Transverse colon (tissue), 4 donors: Measurements from ENCODE around the gene PCBP3.

ENCODE experiments used
- CTCF ChIP-seq, 5 experiments: fragments of 200-600 bp in 3 of 5; fragments of 450-650 bp in 2 of 5; sonication (generic) in 3 of 5; IDR thresholded peaks; 1 replicate in 2 of 5; 2 replicates in 3 of 5; pipeline ENCODE4 v1.5.1; 2016 to 2017; ENCODE audit warnings: antibody characterized with exemption in 5 of 5, inconsistent platforms in 3 of 5, mild to moderate bottlenecking in 2 of 5, moderate library complexity in 1 of 5
- EP300 ChIP-seq: sonication (generic); formaldehyde crosslinking; IDR thresholded peaks from one replicate; pipeline ENCODE4 v1.6.1; 2017; ENCODE audit warnings: antibody characterized with exemption, low read depth
- POLR2A ChIP-seq: fragments of 450-650 bp; IDR thresholded peaks from one replicate; pipeline ENCODE4 v1.6.1; 2016; ENCODE audit warnings: antibody characterized with exemption, mild to moderate bottlenecking, moderate library complexity
- POLR2AphosphoS5 ChIP-seq, 3 donors: sonication (generic); formaldehyde crosslinking; IDR thresholded peaks; one replicate each; pipeline ENCODE4 v1.6.1; 2016; ENCODE audit warnings: antibody characterized with exemption in 3 of 3

GRCh38 chr21:45830720-45831366 lies 187.3 kb downstream of the PCBP3 start:
- TF ChIP-seq POLR2A (no peak), CTCF (IDR thresholded peaks at IDR 0.05) (no peak), EP300 (no peak), POLR2AphosphoS5 (IDR thresholded peaks at IDR 0.05) (no peak)
